Astrocyte (in vitro differentiated cells and primary cell): ENCODE data around the gene CD53.

ENCODE experiments used
- EZH2 ChIP-seq: IDR thresholded peaks from 2 replicates; pipeline ENCODE4 v1.6.1; 2012; ENCODE audit warnings: mild to moderate bottlenecking, low read length, inconsistent platforms; ENCODE audit not compliant: insufficient read depth
- TF ChIP-seq, protein P1 (sequence below): IDR thresholded peaks from 2 replicates; pipeline ENCODE4 v1.5.1; 2011; ENCODE audit warnings: low read depth, mild to moderate bottlenecking, inconsistent platforms, low read length, moderate library complexity; ENCODE audit not compliant: insufficient read depth

DNA sequence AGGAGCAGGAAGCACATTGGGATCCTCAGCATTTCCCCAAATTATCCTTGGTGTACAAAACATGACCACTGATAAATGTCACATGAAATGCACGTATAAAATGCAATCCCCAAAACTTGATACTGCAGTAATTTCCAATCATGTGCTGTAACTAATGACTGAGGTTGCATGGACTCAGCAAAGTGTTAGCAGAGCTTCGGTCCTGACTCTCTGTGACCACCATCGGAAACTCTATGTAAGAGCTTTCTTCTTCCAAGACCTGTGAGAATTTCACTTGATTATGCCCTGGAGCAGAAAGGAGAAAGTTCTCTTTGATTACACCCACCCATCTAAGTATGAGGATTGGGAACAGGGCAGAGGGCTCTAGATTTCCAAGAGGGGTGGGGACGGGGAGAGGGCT is 908 bp downstream of the CD53 start:
- TF ChIP-seq, protein P1, sequence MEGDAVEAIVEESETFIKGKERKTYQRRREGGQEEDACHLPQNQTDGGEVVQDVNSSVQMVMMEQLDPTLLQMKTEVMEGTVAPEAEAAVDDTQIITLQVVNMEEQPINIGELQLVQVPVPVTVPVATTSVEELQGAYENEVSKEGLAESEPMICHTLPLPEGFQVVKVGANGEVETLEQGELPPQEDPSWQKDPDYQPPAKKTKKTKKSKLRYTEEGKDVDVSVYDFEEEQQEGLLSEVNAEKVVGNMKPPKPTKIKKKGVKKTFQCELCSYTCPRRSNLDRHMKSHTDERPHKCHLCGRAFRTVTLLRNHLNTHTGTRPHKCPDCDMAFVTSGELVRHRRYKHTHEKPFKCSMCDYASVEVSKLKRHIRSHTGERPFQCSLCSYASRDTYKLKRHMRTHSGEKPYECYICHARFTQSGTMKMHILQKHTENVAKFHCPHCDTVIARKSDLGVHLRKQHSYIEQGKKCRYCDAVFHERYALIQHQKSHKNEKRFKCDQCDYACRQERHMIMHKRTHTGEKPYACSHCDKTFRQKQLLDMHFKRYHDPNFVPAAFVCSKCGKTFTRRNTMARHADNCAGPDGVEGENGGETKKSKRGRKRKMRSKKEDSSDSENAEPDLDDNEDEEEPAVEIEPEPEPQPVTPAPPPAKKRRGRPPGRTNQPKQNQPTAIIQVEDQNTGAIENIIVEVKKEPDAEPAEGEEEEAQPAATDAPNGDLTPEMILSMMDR = no peak
- no peak for TF ChIP-seq EZH2
